ENCODE measurements around the gene NAT14.

NAT14 gene

DNA sequence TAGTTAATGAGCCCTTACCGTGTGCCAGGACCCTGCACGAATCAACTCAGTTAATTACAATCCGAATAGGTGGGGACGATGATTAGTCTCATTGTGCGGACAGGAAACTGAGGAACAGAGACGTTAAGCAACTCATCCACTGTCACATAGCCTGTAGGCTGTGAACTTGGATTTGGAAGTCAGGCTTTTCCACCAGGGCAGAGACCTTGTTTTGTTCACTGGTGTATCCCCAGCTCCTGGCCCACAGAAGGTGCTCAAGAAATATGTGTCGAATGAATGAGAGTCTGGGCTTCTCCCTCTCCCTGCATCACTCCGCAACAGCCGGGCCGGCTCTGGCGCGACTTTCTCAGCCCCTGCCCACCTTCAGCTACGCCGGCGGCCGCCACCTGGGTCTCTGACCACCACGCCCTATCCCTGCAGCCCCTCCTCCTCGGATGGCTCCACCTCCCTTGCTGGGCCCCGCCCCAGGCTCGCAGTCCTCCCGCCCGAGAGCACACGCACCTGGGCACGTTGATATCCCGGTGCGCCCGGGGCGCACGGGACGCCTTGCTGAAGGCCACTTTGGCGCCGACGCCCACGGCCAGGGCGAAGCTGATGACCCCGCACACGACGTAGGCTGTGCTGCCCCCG lies 43.2 kb upstream of the NAT14 start:
- CTCF ChIA-PET, result interaction anchor here (0.6 kb wide), 1 partner anchor 62 kb away, joined by 3 read pairs; no protein-coding TSS in a partner anchor
- no peak for DNase-seq (ENCODE audit: extremely low spot score)
- POLR2A ChIA-PET, result no interaction called here
- no peak for TF ChIP-seq ELF4 (IDR thresholded peaks at IDR 0.05)
- TF ChIP-seq SUZ12 (IDR thresholded peaks at IDR 0.05), result no peak
- TF ChIP-seq, protein P1, sequence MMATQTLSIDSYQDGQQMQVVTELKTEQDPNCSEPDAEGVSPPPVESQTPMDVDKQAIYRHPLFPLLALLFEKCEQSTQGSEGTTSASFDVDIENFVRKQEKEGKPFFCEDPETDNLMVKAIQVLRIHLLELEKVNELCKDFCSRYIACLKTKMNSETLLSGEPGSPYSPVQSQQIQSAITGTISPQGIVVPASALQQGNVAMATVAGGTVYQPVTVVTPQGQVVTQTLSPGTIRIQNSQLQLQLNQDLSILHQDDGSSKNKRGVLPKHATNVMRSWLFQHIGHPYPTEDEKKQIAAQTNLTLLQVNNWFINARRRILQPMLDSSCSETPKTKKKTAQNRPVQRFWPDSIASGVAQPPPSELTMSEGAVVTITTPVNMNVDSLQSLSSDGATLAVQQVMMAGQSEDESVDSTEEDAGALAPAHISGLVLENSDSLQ (IDR thresholded peaks at IDR 0.05), result no peak
- no peak for TF ChIP-seq TARDBP (IDR thresholded peaks at IDR 0.05)
- TF ChIP-seq SP1 (IDR thresholded peaks at IDR 0.05), result no peak
- no peak for TF ChIP-seq ZNF384 (IDR thresholded peaks at IDR 0.05)

DNA sequence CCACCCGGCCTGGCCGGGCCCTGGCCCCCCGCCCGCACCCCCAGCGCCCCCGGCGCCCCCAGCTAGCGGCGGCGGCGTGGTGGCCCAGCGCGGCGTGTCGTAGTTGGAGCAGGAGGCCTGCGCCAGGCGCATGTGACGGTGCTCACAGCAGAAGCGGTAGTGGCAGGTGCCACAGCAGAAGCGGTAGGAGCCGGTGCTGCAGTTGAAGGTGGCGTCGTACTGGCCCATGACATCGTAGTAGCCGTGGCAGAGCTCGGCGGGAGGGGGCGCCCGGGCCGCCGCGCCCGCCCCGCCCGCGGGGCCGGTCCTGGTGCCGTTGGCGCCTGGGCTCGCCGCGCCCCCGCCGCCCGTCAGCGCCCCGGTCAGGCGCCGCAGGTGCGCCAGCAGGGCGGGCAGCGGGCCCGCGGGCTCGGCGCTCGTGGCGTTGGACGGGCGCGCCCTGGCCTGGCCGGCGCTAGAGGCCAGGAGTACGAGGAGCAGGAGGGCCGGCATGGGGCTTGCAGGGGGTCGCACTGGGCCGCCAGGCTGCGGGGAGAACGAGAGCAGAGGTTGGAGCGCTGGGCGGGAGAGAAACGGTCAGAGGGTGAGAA lies 42.5 kb upstream of the NAT14 start:
- POLR2A ChIA-PET, result no interaction called here
- CTCF ChIA-PET, result no interaction called here
- no peak for TF ChIP-seq BHLHE40 (IDR thresholded peaks at IDR 0.05; ENCODE audit: borderline replicate concordance)
- TF ChIP-seq ELF4 (IDR thresholded peaks at IDR 0.05), result no peak
- no peak for TF ChIP-seq LEF1 (IDR thresholded peaks at IDR 0.05; ENCODE audit: borderline replicate concordance)
- no peak for TF ChIP-seq SP1 (IDR thresholded peaks at IDR 0.05)
- no peak for TF ChIP-seq L3MBTL2 (conservative IDR thresholded peaks at IDR 0.05)
- no peak for TF ChIP-seq TARDBP (IDR thresholded peaks at IDR 0.05)
- no peak for TF ChIP-seq FOXK2 (IDR thresholded peaks at IDR 0.05)
- TF ChIP-seq SUZ12 (IDR thresholded peaks at IDR 0.05), result no peak
- TF ChIP-seq FOXA1 (IDR thresholded peaks at IDR 0.05), result no peak
- no peak for TF ChIP-seq CTBP1 (IDR thresholded peaks at IDR 0.05; ENCODE audit: borderline replicate concordance)
- no peak for TF ChIP-seq NFRKB (IDR thresholded peaks at IDR 0.05)
- no peak for TF ChIP-seq ZNF384 (IDR thresholded peaks at IDR 0.05)
- no peak for TF ChIP-seq ARNT (IDR thresholded peaks at IDR 0.05)
- TF ChIP-seq, protein P1 (IDR thresholded peaks at IDR 0.05), result no peak
- no peak for TF ChIP-seq HDGF (IDR thresholded peaks at IDR 0.05; ENCODE audit: borderline replicate concordance)
- TF ChIP-seq FOXM1 (IDR thresholded peaks at IDR 0.05; ENCODE audit: borderline replicate concordance), result no peak
- no peak for DNase-seq (ENCODE audit: extremely low spot score)

DNA sequence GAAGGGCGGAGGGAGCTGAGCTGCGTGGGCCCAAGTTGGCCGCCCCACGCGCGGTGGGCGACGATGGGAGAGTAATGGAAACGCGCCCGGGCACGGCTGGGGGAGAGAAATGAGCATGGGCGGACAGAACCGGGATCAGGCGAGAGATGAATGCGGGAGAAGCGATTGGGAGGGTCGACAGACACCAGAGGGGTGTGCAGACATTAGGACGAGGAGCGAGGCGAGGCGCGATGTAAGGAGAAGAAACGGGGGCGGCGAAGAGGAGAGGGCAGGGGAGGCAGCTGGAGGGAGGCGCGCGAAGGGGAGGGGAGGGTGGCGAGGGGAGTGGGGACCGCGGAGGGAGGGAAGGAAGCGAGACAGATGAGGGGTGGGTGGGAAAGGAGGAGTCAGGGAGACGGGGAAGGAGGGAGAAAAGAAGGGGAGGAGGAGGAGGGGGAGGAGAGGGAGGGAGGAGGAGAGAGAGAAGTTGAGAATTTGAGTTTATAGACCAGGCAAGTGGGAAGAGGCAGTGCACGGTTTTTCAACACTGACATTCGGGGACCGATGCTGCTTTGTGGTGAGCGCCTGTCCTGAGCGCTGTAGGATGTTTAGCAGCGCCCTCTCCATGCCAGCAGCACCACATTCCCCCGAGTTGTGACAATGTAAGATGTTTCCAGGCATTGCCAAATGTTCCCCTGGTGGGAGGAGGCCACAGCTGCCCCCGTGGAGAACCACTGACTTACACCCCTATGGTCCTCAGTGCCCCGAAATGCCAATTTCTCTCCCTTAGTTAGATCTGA lies 41.8 kb upstream of the NAT14 start, which contains the start of gene SHISA7:
TSS of gene SHISA7 (minus strand) at position 256 of the 779 bp plus-strand sequence. CDS start 437 bp downstream, outside the sequence.
- no peak for DNase-seq (ENCODE audit: extremely low spot score)
- ChIA-PET POLR2A (no interaction called here), CTCF (interaction anchor here (1.3 kb wide), 1 partner anchor 24 kb away, joined by 4 read pairs; no protein-coding TSS in a partner anchor)
- TF ChIP-seq, protein P1 (IDR thresholded peaks at IDR 0.05), result no peak
- TF ChIP-seq LEF1 (IDR thresholded peaks at IDR 0.05; ENCODE audit: borderline replicate concordance) (no peak), FOXM1 (IDR thresholded peaks at IDR 0.05; ENCODE audit: borderline replicate concordance) (no peak), SUZ12 (IDR thresholded peaks at IDR 0.05) (no peak)

DNA sequence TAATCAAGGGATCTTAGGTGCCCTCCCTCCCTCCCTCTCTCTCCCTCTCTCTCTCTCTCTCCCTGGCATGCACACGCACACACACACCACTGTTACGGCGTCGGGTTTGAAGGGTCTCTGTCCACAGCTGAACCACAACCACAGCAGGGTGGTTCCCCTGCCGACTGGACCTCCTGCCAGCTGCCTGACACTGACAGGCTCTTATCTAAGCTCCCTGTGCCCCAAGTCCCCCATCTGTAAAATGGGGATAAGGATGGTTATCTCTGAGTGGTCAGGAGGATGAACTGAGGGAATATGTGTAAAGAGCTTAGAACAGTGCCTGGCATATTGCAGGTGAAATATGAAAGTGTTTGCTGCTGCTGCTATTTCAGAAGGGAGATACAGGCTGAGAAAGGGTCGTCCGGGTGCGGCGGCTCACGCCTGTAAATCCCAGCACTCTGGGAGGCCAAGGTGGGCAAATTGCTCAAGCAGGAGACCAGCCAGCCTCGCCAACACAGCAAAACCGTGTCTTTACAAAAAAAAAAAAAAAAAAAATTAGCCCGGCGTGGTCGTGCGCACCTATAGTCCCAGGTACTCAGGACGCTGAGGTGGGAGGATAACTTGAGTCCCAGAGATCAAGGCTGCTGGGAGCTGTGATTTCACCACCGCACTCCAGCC lies 41.0 kb upstream of the NAT14 start:
- no peak for DNase-seq (ENCODE audit: extremely low spot score)
- ChIA-PET CTCF (interaction anchor here (1.3 kb wide), 1 partner anchor 24 kb away, joined by 4 read pairs; no protein-coding TSS in a partner anchor), POLR2A (no interaction called here)
- TF ChIP-seq BHLHE40 (IDR thresholded peaks at IDR 0.05; ENCODE audit: borderline replicate concordance) (no peak), ARNT (IDR thresholded peaks at IDR 0.05) (no peak), L3MBTL2 (conservative IDR thresholded peaks at IDR 0.05) (no peak), FOXA1 (IDR thresholded peaks at IDR 0.05) (no peak), ZNF384 (IDR thresholded peaks at IDR 0.05) (no peak), FOXK2 (IDR thresholded peaks at IDR 0.05) (no peak), HDGF (IDR thresholded peaks at IDR 0.05; ENCODE audit: borderline replicate concordance) (no peak), FOXM1 (IDR thresholded peaks at IDR 0.05; ENCODE audit: borderline replicate concordance) (no peak), ELF4 (IDR thresholded peaks at IDR 0.05) (no peak), NFRKB (IDR thresholded peaks at IDR 0.05) (no peak), SUZ12 (IDR thresholded peaks at IDR 0.05) (no peak), LEF1 (IDR thresholded peaks at IDR 0.05; ENCODE audit: borderline replicate concordance) (no peak), CTBP1 (IDR thresholded peaks at IDR 0.05; ENCODE audit: borderline replicate concordance) (no peak), TARDBP (IDR thresholded peaks at IDR 0.05) (no peak), SP1 (IDR thresholded peaks at IDR 0.05) (no peak)
- TF ChIP-seq, protein P1 (IDR thresholded peaks at IDR 0.05), result no peak

DNA sequence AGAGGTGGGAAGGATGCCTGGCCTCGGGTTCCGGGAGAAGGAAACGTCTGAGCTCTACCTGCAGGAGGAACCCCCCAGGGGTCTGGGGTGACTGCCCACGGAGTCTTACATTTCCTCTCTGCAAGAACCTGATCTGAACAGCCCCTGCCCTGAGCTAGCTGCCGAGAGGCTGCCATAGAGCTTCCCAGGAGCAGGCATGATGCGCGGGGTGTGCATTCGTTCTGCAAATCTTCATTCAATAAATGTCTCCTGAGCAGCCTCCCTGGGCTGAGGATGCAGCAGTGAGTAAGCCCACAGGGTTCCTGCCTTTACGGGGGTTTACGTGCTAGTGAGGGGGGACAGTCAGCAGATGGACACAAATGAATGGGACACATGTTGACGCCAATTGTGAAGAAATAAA lies 40.3 kb upstream of the NAT14 start:
- no peak for DNase-seq (ENCODE audit: extremely low spot score)
- ChIA-PET POLR2A (no interaction called here), CTCF (interaction anchor here (1.0 to 1.3 kb wide), 2 partner anchors 23 kb away, joined by 3 to 4 read pairs; no protein-coding TSS in a partner anchor)
- TF ChIP-seq SP1 (IDR thresholded peaks at IDR 0.05), result no peak
- TF ChIP-seq L3MBTL2 (conservative IDR thresholded peaks at IDR 0.05), result no peak
- no peak for TF ChIP-seq CTBP1 (IDR thresholded peaks at IDR 0.05; ENCODE audit: borderline replicate concordance)
- TF ChIP-seq BHLHE40 (IDR thresholded peaks at IDR 0.05; ENCODE audit: borderline replicate concordance), result no peak
- TF ChIP-seq ARNT (IDR thresholded peaks at IDR 0.05), result no peak
- TF ChIP-seq FOXA1 (IDR thresholded peaks at IDR 0.05), result no peak
- TF ChIP-seq HDGF (IDR thresholded peaks at IDR 0.05; ENCODE audit: borderline replicate concordance), result no peak
- no peak for TF ChIP-seq LEF1 (IDR thresholded peaks at IDR 0.05; ENCODE audit: borderline replicate concordance)
- TF ChIP-seq ZNF384 (IDR thresholded peaks at IDR 0.05), result no peak
- no peak for TF ChIP-seq NFRKB (IDR thresholded peaks at IDR 0.05)
- no peak for TF ChIP-seq TARDBP (IDR thresholded peaks at IDR 0.05)
- no peak for TF ChIP-seq FOXM1 (IDR thresholded peaks at IDR 0.05; ENCODE audit: borderline replicate concordance)
- TF ChIP-seq, protein P1 (IDR thresholded peaks at IDR 0.05), result no peak
- TF ChIP-seq ELF4 (IDR thresholded peaks at IDR 0.05), result no peak
- no peak for TF ChIP-seq SUZ12 (IDR thresholded peaks at IDR 0.05)
- no peak for TF ChIP-seq FOXK2 (IDR thresholded peaks at IDR 0.05)

Measured in HEK293T (cell line).